K562 (cell line): ENCODE results near the gene SMIM3. TPM values are rescaled to one million over a fixed set of nuclear protein-coding genes. Genes with fewer than 3 reads are reported as not detected.

Experiments
- CBX5 ChIP-seq: IDR thresholded peaks from 2 replicates; pipeline ENCODE4 v1.6.1; 2014; ENCODE audit warnings: low read depth, borderline replicate concordance
- CCNT2 ChIP-seq: IDR thresholded peaks from 2 replicates; pipeline ENCODE4 v1.6.1; 2011; ENCODE audit warnings: borderline replicate concordance, low read depth, mild to moderate bottlenecking, moderate library complexity, mixed read lengths, low read length; ENCODE audit not compliant: insufficient read length; ENCODE audit errors: extremely low read depth
- CHD2 ChIP-seq: IDR thresholded peaks from 2 replicates; pipeline ENCODE4 v1.6.1; 2011; ENCODE audit warnings: low read depth, low read length
- FOXP1 ChIP-seq: sonication (generic); formaldehyde crosslinking; IDR thresholded peaks from 2 replicates; pipeline ENCODE4 v1.8.0; 2022; ENCODE audit warnings: mild to moderate bottlenecking, missing genetic modification reagents
- GTF2A2 ChIP-seq: IDR thresholded peaks from 2 replicates; pipeline ENCODE4 v1.6.1; 2016; ENCODE audit warnings: mild to moderate bottlenecking, missing genetic modification characterization, missing compliant biosample characterization
- HDGF ChIP-seq: fragments of 450-650 bp; IDR thresholded peaks from 2 replicates; pipeline ENCODE4 v1.6.1; 2016
- MEIS2 ChIP-seq: fragments of 450-650 bp; IDR thresholded peaks from 2 replicates; pipeline ENCODE4 v1.6.1; 2014; ENCODE audit warnings: mild to moderate bottlenecking; ENCODE audit not compliant: partially characterized antibody
- NFATC3 ChIP-seq: fragments of 450-650 bp; IDR thresholded peaks from 2 replicates; pipeline ENCODE4 v1.6.1; 2017; ENCODE audit warnings: mild to moderate bottlenecking
- NRF1 ChIP-seq, 2 experiments: fragments of 450-650 bp; IDR thresholded peaks in 1 of 2; conservative IDR thresholded peaks in 1 of 2; 2 replicates each; pipeline ENCODE4 v1.6.1; 2014; ENCODE audit warnings: mild to moderate bottlenecking in 2 of 2
- PCBP2 ChIP-seq: fragments of 200-400 bp; formaldehyde crosslinking; IDR thresholded peaks from 2 replicates; pipeline ENCODE4 v1.6.1; 2018; ENCODE audit warnings: low read length, low read depth, mild to moderate bottlenecking, moderate library complexity; ENCODE audit not compliant: poor library complexity, severe bottlenecking
- PYGO2 ChIP-seq: fragments of 450-650 bp; IDR thresholded peaks from 2 replicates; pipeline ENCODE4 v1.6.1; 2016; ENCODE audit warnings: mild to moderate bottlenecking, missing genetic modification characterization, moderate library complexity, missing compliant biosample characterization
- SAFB ChIP-seq: fragments of 200-400 bp; formaldehyde crosslinking; IDR thresholded peaks from 2 replicates; pipeline ENCODE4 v1.6.1; 2017; ENCODE audit warnings: low read depth, low read length, borderline replicate concordance
- SUPT5H ChIP-seq: fragments of 450-650 bp; IDR thresholded peaks from 2 replicates; pipeline ENCODE4 v1.6.1; 2016
- TCF7 ChIP-seq: sonication (generic); IDR thresholded peaks from 2 replicates; pipeline ENCODE4 v1.6.1; 2016; ENCODE audit warnings: antibody characterized with exemption, borderline replicate concordance
- XRCC5 ChIP-seq: fragments of 200-400 bp; formaldehyde crosslinking; IDR thresholded peaks from 2 replicates; pipeline ENCODE4 v1.6.1; 2017; ENCODE audit warnings: low read depth, mild to moderate bottlenecking, low read length
- ZBTB17 ChIP-seq: fragments of 450-650 bp; formaldehyde crosslinking; IDR thresholded peaks from 2 replicates; pipeline ENCODE4 v1.4.0; 2020; ENCODE audit warnings: mild to moderate bottlenecking
- ZEB2 ChIP-seq: fragments of 450-650 bp; IDR thresholded peaks from 2 replicates; pipeline ENCODE4 v1.6.1; 2016
- ZNF217 ChIP-seq: sonication (generic); formaldehyde crosslinking; IDR thresholded peaks from 2 replicates; pipeline ENCODE4 v1.8.0; 2022; ENCODE audit warnings: mild to moderate bottlenecking, missing genetic modification reagents
- ZNF316 ChIP-seq: fragments of 450-650 bp; IDR thresholded peaks from 2 replicates; pipeline ENCODE4 v1.6.1; 2016
- ZNF584 ChIP-seq: fragments of 200-800 bp; sonication (Bioruptor generic); IDR thresholded peaks from 2 replicates; pipeline ENCODE4 v1.6.1; 2016; ENCODE audit warnings: low read depth, mild to moderate bottlenecking, missing genetic modification characterization, missing compliant biosample characterization
- ZNF644 ChIP-seq: fragments of 200-800 bp; sonication (Bioruptor generic); IDR thresholded peaks from 2 replicates; pipeline ENCODE4 v1.6.1; 2016; ENCODE audit warnings: low read depth, missing genetic modification characterization, missing compliant biosample characterization
- polyA plus RNA-seq, 8 experiments: library from polyadenylated mRNA; depleted of rRNA in 4 of 8; stranded (reverse) in 5 of 8; unstranded in 3 of 8; fragments of >200 nt; fragmentation: Nextera tagmentation in 2 of 8; fragmentation: Illumina TruSeq in 1 of 8; extraction: Ambion mirVana in 2 of 8; extraction: Trizol in 1 of 8; gene quantifications; 2 replicates each; pipeline versions ENCODE4 v1.2.1 to v1.2.3, GENCODE V29; 2011 to 2014; ENCODE audit warnings: inconsistent platforms in 1 of 8, missing spikeins in 1 of 8
- total RNA-seq, 7 experiments: library from RNA; depleted of rRNA in 6 of 7; stranded (reverse); fragments of >200 nt in 6 of 7; fragmentation: Illumina TruSeq in 2 of 7; extraction: Trizol in 2 of 7; gene quantifications; 2 replicates each; pipeline versions ENCODE4 v1.2.1 to v1.2.3, GENCODE V29; 2011 to 2021; ENCODE audit warnings: low replicate concordance in 1 of 7
- TF ChIP-seq, protein P1 (sequence below): fragments of 450-650 bp; IDR thresholded peaks from 2 replicates; pipeline ENCODE4 v1.6.1; 2017; ENCODE audit warnings: antibody characterized with exemption, mild to moderate bottlenecking
- TF ChIP-seq, protein P2 (sequence below): fragments of 450-650 bp; IDR thresholded peaks from 2 replicates; pipeline ENCODE4 v1.6.1; 2016; ENCODE audit warnings: antibody characterized with exemption
- TF ChIP-seq, protein P3 (sequence below): fragments of 250-450 bp; sonication (Bioruptor Pico); IDR thresholded peaks from 2 replicates; pipeline ENCODE4 v1.6.1; 2021; ENCODE audit warnings: mild to moderate bottlenecking

Gene SMIM3
- total and polyA plus RNA-seq, 9 of the 15 experiments (the other 6 are each of a cell fraction or from before 2014, with no cell fraction given), result 4.1 to 27.7 (median 13.6) TPM

DNA sequence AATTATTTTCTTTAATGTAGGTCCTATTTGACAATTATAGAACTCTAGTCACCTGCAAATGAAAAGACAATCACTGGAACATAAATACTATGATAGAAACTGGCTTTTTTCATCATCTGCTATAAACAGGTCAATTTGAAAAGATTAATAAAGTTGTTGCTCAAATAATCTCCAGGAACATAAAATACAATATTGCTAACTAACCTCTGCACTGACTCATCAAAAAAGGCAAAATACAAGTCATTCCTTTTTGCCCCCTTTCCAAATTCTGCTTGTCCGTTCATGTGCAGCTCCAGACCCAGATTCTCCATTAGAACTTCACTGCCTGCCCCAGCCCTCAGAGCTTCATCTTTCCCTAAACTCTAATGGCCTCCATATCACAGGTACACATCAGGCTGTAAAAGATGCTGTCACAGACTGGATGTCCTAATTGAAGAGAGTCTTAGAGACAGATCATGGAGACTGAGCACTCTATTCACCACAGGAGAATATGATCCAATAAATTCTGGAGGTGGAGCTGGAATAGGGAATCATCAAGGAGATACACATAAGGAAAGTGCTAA is 21.4 kb upstream of the SMIM3 start (continued):
- TF ChIP-seq, protein P1, sequence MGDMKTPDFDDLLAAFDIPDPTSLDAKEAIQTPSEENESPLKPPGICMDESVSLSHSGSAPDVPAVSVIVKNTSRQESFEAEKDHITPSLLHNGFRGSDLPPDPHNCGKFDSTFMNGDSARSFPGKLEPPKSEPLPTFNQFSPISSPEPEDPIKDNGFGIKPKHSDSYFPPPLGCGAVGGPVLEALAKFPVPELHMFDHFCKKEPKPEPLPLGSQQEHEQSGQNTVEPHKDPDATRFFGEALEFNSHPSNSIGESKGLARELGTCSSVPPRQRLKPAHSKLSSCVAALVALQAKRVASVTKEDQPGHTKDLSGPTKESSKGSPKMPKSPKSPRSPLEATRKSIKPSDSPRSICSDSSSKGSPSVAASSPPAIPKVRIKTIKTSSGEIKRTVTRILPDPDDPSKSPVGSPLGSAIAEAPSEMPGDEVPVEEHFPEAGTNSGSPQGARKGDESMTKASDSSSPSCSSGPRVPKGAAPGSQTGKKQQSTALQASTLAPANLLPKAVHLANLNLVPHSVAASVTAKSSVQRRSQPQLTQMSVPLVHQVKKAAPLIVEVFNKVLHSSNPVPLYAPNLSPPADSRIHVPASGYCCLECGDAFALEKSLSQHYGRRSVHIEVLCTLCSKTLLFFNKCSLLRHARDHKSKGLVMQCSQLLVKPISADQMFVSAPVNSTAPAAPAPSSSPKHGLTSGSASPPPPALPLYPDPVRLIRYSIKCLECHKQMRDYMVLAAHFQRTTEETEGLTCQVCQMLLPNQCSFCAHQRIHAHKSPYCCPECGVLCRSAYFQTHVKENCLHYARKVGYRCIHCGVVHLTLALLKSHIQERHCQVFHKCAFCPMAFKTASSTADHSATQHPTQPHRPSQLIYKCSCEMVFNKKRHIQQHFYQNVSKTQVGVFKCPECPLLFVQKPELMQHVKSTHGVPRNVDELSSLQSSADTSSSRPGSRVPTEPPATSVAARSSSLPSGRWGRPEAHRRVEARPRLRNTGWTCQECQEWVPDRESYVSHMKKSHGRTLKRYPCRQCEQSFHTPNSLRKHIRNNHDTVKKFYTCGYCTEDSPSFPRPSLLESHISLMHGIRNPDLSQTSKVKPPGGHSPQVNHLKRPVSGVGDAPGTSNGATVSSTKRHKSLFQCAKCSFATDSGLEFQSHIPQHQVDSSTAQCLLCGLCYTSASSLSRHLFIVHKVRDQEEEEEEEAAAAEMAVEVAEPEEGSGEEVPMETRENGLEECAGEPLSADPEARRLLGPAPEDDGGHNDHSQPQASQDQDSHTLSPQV, result 0 out of 2 replicates have a peak, but pooled peaks have one; percentile 36
- TF ChIP-seq NFATC3 (no peak), FOXP1 (CRISPR knock-in tag) (no peak), CCNT2 (no peak), XRCC5 (no peak), ZEB2 (peak; percentile 68; the same call in 1 of the 2 replicates), ZNF584 (CRISPR knock-in tag) (no peak), TCF7 (no peak), CBX5 (no peak), HDGF (no peak), PYGO2 (no peak), ZNF217 (CRISPR knock-in tag) (no peak), SUPT5H (no peak), GTF2A2 (tag) (no peak), PCBP2 (no peak), ZNF316 (peak; percentile 97), NRF1 (conservative IDR thresholded peaks at IDR 0.05 in 1 of 2, IDR thresholded peaks at IDR 0.05 in 1 of 2) (no peak), CHD2 (no peak), ZBTB17 (CRISPR knock-in tag) (no peak), SAFB (no peak), ZNF644 (tag) (no peak), MEIS2 (no peak)
- TF ChIP-seq, protein P2, sequence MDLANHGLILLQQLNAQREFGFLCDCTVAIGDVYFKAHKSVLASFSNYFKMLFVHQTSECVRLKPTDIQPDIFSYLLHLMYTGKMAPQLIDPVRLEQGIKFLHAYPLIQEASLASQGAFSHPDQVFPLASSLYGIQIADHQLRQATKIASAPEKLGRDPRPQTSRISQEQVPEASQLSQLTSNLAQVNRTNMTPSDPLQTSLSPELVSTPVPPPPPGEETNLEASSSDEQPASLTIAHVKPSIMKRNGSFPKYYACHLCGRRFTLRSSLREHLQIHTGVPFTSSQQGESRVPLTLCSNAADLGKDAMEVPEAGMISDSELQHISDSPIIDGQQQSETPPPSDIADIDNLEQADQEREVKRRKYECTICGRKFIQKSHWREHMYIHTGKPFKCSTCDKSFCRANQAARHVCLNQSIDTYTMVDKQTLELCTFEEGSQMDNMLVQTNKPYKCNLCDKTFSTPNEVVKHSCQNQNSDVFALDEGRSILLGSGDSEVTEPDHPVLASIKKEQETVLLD, result no peak
- TF ChIP-seq, protein P3, sequence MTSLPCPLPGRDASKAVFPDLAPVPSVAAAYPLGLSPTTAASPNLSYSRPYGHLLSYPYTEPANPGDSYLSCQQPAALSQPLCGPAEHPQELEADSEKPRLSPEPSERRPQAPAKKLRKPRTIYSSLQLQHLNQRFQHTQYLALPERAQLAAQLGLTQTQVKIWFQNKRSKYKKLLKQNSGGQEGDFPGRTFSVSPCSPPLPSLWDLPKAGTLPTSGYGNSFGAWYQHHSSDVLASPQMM (CRISPR knock-in tag), result no peak
